HFFc6 (cell line): ENCODE data around the gene ASPM. TPM values are rescaled to one million over a fixed set of nuclear protein-coding genes. Genes with fewer than 3 reads are reported as not detected.

Experiments used
- DNase-seq: peaks from one replicate; pipeline ENCODE4 v3.0.0-alpha.2; 2018
- H3K27ac Mint-ChIP-seq: 2 replicates; pipeline ENCODE4 v1.8.0; 2020; ENCODE audit warnings: mild to moderate bottlenecking, mixed read lengths
- H3K27me3 Mint-ChIP-seq: 2 replicates; pipeline ENCODE4 v1.8.0; 2021; ENCODE audit warnings: mild to moderate bottlenecking, moderate library complexity, mixed read lengths; ENCODE audit not compliant: insufficient read depth
- H3K36me3 Mint-ChIP-seq: 2 replicates; pipeline ENCODE4 v1.8.0; 2021; ENCODE audit warnings: low read depth, mixed read lengths
- H3K4me1 Mint-ChIP-seq: 2 replicates; pipeline ENCODE4 v1.8.0; 2020; ENCODE audit warnings: low read depth, mixed read lengths
- H3K4me3 Mint-ChIP-seq: 2 replicates; pipeline ENCODE4 v1.8.0; 2020; ENCODE audit warnings: mild to moderate bottlenecking, moderate library complexity, mixed read lengths
- H3K9me3 Mint-ChIP-seq: 2 replicates; pipeline ENCODE4 v1.8.0; 2020; ENCODE audit warnings: mild to moderate bottlenecking, mixed read lengths
- CTCF ChIP-seq: fragments of 200-600 bp; sonication (generic); IDR thresholded peaks from 2 replicates; pipeline ENCODE4 v1.5.0; 2021; ENCODE audit warnings: antibody characterized with exemption, mild to moderate bottlenecking
- total RNA-seq, 6 experiments: library from RNA; stranded (reverse); fragmentation: NEBNext Ultra II Directional; extraction: Animal tissue kit (Norgen Biotek cat#: 25700); gene quantifications; 2 replicates in 1 of 6; 3 replicates in 5 of 6; pipeline ENCODE4 v1.2.3, GENCODE V29; 2021

The ASPM gene
- total RNA-seq, 6 experiments from 2014 or later: 20.3 to 46.8 (median 42.0) TPM

GRCh38 chr1:197096137-197096536, 50.3 kb downstream of the ASPM start:
- peaks cover 15% of the 10 kb centered on the region for H3K4me1 Mint-ChIP-seq
- H3K36me3 Mint-ChIP-seq: peaks cover 17% of the 10 kb centered on the region; the same call in 1 of the 2 replicates
- H3K4me3 Mint-ChIP-seq: no peak overlapping the region
- no peaks in the 10 kb centered on the region for H3K9me3 Mint-ChIP-seq
- DNase-seq: no peak
- peak overlapping the region; percentile 40; the same call in 1 of the 2 replicates for H3K27ac Mint-ChIP-seq
- no peaks in the 10 kb centered on the region for H3K27me3 Mint-ChIP-seq
- TF ChIP-seq CTCF: no peak

GRCh38 chr1:197093226-197093885, 53.1 kb downstream of the ASPM start:
- Mint-ChIP-seq H3K27ac (no peak overlapping the region), H3K4me1 (peaks cover 7% of the 10 kb centered on the region), H3K4me3 (no peak overlapping the region), H3K36me3 (peaks cover 11% of the 10 kb centered on the region; the same call in 1 of the 2 replicates), H3K9me3 (no peaks in the 10 kb centered on the region), H3K27me3 (no peaks in the 10 kb centered on the region)
- DNase-seq: no peak
- no peak for TF ChIP-seq CTCF

GRCh38 chr1:197092491-197093023, 53.9 kb downstream of the ASPM start:
- Mint-ChIP-seq H3K4me3 (no peak overlapping the region), H3K9me3 (no peaks in the 10 kb centered on the region)

GRCh38 chr1:197083474-197083873, 63.0 kb downstream of the ASPM start:
- peaks cover 28% of the 10 kb centered on the region for H3K9me3 Mint-ChIP-seq
- H3K4me1 Mint-ChIP-seq: no peaks in the 10 kb centered on the region
- TF ChIP-seq CTCF: no peak
- no peaks in the 10 kb centered on the region for H3K27me3 Mint-ChIP-seq
- H3K27ac Mint-ChIP-seq: no peak overlapping the region
- H3K4me3 Mint-ChIP-seq: no peak overlapping the region
- no peak for DNase-seq
- peaks cover 66% of the 10 kb centered on the region for H3K36me3 Mint-ChIP-seq

More at GRCh38 chr1:197092491-197093023, 53.9 kb downstream of the ASPM start:
- no peak for DNase-seq
- H3K36me3 Mint-ChIP-seq: peaks cover 13% of the 10 kb centered on the region
- no peak for TF ChIP-seq CTCF
- H3K27ac Mint-ChIP-seq: no peak overlapping the region
- peaks cover 7% of the 10 kb centered on the region for H3K4me1 Mint-ChIP-seq
- no peaks in the 10 kb centered on the region for H3K27me3 Mint-ChIP-seq

- Mint-ChIP-seq H3K9me3 (peaks cover 28% of the 10 kb centered on the region), H3K27ac (no peak overlapping the region), H3K4me1 (no peaks in the 10 kb centered on the region), H3K36me3 (peaks cover 60% of the 10 kb centered on the region), H3K27me3 (no peaks in the 10 kb centered on the region), H3K4me3 (no peak overlapping the region)
- TF ChIP-seq CTCF: no peak
- no peak for DNase-seq
Observed at GRCh38 chr1:197081117-197081753, 65.2 kb downstream of the ASPM start.
